HG02981 (cell line): Measurements from ENCODE around the gene NMRAL1.
A peak's percentile ranks its signal among the peaks of the same experiment; 100 is the strongest.

Experiments
- ATAC-seq: cut with Tn5 transposase; IDR thresholded peaks from one replicate; pipeline ENCODE4 v1.9.1; 2021; ENCODE audit warnings: mild to moderate bottlenecking, moderate library complexity; ENCODE audit not compliant: unreplicated experiment

NMRAL1 gene

DNA sequence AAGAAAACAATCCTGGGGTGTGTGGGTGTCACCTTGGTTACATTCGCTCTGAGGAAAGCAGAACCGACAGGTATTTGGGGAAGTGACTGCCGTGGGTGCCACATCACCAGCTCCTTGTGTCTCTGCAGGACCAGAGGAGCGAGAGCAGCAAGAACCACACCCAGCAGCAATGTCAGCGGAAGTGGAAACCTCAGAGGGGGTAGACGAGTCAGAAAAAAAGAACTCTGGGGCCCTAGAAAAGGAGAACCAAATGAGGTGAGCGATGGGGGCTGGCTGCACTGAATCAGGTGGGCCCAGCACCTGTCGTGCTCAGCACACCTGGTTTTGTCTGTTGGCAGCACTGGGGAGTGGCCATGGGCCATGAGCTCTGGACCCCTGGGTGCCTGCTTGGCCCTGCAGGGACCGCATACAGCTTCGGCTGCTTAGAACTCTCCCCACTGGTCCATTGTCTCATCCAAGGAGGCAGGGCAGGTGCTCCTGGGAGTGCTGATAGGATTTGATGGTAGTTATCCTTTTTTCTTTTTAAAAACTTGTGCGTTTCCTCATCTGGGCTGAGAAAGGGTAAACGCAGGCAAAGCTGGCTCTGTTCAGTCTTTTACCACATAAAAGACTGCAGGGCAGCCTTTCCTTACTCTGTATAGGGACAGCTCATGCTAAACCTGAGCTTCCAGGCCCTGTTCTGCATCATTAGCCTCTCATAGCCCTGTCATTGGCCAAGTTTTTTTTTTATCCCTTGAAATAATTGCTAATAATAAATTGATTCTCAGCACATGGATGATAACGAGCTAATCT lies 31.1 kb upstream of the NMRAL1 start:
- peak; percentile 81 for ATAC-seq

DNA sequence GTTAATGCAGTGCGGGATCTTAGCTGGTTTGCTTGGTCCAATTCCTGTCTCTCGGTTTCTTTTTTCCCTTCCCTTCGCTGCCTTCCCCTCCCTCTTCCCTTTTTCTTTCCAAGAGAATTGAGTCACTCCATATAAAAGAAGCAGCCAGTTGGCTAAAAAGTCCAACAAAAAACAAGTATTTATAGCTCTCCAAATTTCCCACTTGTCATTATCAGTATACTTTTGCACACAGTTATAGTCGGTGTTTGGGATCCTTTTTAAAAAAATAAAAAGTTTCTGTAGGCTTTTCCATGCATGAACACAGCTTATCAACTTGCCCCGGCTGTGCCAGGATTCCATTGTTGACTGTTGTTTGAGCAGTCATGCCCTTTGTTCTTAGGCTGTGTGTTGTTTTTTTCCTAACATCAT lies 26.6 kb upstream of the NMRAL1 start:
- ATAC-seq: no peak

DNA sequence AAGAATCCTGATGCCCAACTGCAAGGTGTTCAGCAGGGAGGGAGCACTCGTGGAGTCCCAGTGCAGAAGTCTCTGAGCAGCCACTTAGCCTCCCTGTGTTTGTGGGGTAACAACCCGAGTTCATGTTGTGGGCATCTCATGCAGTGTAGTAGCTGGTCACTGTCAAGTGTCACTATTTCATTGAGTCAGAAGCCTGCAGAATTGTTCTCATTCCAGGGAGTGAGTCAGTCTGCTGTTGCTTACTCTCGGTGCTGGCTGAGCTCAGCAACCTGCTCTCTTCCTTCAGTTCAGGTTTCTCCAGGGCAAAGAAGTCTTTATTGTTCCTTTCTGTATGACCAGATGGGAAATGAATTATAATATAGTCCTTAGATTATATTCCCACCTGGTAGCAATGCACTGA lies 25.8 kb upstream of the NMRAL1 start:
- no peak for ATAC-seq

GRCh38 chr16:4499196-4499555 lies 24.8 kb upstream of the NMRAL1 start:
- no peak for ATAC-seq

- no peak for ATAC-seq
Observed at GRCh38 chr16:4498546-4499195, 24.2 kb upstream of the NMRAL1 start.

GRCh38 chr16:4496305-4496704 lies 21.9 kb upstream of the NMRAL1 start:
- ATAC-seq: no peak

DNA sequence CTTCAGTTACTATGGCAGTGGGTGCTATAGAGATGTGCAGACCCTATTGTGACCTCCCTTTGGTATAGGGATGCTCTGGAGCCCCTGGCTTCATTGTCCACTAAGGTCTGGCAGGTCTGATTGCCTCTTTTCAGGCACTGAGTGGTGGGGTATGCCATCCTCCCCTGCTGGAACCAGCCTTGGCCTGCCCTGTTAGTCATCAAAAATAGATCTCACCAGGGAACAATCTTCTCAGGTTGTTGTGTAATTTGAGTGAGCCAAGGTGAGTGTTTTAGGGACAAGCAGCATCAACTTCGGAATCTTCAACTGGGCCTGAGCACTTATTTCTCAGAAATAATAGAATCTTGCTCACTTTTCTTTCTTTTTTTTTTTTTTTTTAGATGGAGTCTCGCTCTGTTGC lies 21.3 kb upstream of the NMRAL1 start:
- ATAC-seq: no peak

DNA sequence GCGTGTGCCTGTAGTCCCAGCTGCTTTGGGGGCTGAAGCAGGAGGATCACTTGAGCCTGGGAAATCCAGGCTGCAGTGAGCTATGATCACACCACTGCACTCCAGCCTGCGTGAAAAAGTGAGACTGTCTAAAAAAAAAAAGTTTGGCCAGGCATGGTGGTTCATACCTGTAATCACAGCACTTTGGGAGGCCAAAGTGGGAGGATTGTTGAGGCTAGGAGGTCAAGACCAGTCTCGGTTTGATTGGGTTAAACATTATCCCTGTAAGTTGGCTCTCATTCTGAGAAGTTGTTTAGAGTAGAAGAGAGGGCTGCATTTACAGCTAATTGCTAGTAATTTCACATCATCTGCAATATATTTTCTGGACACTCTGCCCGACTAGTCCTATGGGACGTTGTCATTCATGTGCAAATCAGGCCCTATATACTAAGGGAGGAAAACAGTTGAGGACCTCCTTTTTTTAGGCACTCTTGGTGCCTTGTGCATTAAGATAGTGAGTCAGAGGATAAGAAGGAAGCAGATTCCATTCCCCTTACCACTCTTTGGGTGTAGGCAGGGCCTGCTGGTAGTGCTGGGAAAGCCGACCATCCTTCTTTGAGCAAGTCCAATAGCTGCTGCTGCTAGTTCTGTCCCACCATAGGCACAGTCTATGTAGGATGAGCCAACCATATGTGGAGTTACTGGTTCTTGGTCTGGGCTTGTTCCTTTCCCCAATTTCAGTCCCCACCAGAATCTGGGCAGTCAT lies 20.5 kb upstream of the NMRAL1 start:
- no peak for ATAC-seq

GRCh38 chr16:4491898-4492297 lies 17.5 kb upstream of the NMRAL1 start:
- no peak for ATAC-seq

GRCh38 chr16:4489030-4489429 lies 14.6 kb upstream of the NMRAL1 start:
- ATAC-seq: no peak

- no peak for ATAC-seq
Observed at GRCh38 chr16:4488499-4488967, 14.1 kb upstream of the NMRAL1 start.

DNA sequence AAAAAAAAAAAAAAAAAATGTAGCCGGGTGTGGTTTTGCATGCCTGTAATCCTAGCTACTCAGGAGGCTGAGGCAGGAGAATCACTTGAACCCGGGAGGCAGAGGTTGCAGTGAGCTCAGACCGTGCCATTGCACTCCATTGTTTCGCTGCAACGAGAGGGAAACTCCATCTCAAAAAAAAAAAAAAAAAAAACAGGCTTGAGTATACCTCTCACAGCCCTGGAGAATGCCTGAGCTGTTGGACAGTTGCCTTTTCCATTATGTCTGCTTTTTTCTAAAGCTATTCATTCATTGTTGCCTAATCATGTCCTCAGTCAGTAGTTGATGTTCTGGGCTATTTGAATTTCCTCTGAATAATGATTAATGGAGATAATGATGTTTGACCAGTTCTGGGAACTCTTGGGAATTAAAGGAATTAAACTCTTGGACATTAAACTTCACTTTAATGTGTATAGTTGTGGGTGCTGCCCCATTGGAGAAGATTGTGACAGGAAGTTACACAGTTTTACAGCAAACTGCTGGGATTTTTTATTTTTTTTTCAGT lies 13.6 kb upstream of the NMRAL1 start:
- ATAC-seq: no peak

GRCh38 chr16:4486126-4486893 lies 11.9 kb upstream of the NMRAL1 start:
- no peak for ATAC-seq

GRCh38 chr16:4481963-4482362 lies 7.5 kb upstream of the NMRAL1 start:
- ATAC-seq: no peak

- ATAC-seq: no peak
Observed at GRCh38 chr16:4481526-4481925, 7.1 kb upstream of the NMRAL1 start.

GRCh38 chr16:4477966-4478365 lies 3.5 kb upstream of the NMRAL1 start:
- ATAC-seq: no peak

DNA sequence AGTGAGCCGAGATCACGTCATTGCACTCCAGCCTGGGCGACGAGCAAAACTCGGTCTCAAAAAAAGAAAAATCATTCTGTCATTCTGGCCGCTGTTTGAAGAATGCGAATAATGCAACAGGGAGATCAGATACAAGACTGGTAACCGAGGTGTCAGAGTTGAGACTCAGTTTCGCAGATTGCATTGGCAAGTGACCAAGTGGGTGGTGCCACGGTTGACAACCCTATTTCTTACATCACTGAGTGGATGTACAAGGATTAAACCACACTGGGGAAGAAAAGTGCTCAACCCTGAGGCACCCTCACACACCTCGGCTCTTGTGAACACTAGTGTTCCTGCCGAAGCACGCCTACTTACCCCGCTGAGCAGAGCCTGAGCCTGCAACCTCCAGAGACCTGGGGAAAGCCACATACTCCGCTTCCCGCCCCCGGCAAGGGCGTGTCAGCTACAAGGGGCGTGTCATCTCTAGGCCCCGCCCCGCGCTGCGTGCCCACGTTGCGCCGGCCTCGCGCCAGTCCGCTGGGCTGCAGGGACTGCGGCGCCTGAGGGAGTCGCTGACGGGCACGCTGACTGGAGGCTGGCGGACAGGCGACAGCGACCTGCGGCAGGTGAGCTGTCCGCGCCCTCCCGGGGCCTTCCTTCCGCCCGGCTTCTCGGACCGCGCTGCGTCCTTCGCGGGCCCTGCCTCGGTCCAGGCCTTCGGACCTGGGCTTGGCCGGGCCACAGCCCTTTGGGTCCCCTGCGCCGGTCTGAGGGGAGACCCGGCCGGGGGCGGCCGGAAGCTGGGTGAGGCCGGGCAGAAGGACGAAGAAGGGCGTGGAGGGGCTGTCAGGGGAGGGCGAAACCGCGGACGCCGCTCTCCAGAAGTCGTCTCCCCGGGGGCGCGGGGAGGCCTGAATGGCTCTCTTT lies 1.7 kb upstream of the NMRAL1 start, which contains the start of gene HMOX2:
Gene HMOX2, plus strand, starts transcription at position 519 of the 909 bp plus-strand sequence. CDS start 29,127 bp downstream, outside the sequence.
- ATAC-seq: peak; percentile 79

DNA sequence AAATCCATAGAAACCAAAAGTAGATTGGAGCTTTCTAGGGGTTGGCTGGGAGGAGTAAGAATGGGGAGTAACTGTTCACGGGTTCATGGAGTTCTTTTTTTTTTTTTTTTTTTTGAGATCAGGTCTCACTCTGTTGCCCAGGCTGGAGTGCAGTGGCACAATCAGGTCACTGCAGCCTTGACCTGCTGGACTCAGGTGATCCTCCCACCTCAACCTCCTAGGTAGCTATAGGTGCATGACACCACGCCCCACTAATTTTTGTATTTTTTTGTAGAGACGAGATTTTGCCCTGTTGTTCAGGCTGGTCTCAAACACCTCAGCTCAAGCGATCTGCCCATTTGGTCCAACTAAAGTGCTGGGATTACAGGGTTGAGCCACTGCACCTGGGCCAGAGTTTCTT lies 1.5 kb downstream of the NMRAL1 start:
- no peak for ATAC-seq

DNA sequence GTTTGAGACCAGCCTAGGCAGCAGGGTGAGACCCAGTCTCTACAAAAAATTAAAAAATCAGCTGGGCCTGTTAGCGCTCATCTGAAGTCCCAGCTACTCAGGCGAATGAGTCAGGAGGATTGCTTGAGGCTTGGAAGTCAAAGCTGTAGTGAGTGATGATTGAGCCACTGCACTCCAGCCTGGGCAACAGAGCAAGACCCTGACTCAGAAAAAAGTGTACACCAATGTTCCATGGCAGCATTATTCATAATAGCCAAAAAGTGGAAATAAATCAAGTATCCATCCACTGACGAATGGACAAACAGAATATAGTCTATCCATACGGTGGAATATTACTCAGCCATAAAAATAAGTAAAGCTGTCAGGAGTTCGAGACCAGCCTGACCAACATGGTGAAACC lies 2.6 kb downstream of the NMRAL1 start:
- ATAC-seq: no peak

GRCh38 chr16:4468972-4469371 lies 5.5 kb downstream of the NMRAL1 start:
- ATAC-seq: no peak
